HG02610 (cell line): ENCODE results near the gene RFTN1.

Source experiments
- ATAC-seq: cut with Tn5 transposase; IDR thresholded peaks from one replicate; pipeline ENCODE4 v1.9.1; 2021; ENCODE audit warnings: mild to moderate bottlenecking, moderate library complexity; ENCODE audit not compliant: unreplicated experiment

The RFTN1 gene

DNA sequence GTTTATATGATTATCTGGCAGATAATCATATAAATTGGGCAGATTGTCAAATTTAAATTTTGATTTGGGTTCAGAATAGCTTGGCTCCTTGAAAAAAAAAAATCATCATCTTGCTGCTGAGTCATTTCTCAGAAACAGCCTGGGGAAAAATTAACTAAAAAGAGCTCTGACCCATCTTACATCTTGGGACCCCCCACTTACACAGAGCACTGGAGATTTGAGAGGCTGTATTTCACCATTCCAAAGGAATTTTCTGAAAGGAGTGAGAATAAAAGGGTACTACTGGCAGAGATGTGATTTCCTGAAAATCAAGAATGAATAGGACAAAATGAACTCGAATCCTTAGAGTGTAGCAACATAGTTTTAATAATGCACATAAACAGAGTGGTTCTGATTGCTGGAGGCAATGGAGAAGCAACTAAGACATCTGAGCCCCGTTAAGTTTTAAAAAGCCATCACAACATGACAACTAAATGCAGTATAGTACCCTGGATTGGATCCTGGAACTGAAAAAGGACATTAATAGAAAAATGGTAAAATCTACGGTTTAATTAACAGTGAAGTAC, 97.5 kb downstream of the RFTN1 start:
- ATAC-seq = no peak

GRCh38 chr3:16413321-16413720, 100.2 kb downstream of the RFTN1 start:
- no peak for ATAC-seq

DNA sequence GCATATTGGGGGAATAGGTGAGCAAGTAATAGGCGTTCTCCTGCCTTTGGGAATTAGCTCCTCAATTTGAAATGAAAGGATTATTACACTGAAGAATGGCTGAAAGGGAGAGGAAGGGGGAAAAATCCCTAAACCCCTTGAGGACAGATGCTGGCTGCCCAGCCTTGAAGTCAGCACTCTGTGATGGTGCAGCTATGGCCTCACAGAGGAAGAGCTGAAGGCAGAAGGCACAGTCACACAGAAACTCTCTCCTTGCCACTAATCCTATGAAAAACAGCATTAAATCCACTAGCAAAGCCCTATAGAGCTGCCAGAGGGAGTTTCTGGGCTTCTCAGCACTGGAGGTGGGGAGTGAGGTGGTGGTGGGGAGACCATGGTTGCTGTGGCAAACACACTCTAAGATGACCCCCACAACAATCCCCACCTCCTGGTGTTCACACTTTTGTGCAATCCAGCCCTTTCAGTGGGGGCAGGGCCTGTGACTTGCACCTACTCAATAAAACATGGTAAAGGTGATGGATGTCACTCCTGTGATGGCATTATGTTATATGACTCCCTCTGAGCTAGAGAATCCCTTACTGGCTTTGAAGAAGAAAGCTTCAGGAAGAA, 101.2 kb downstream of the RFTN1 start:
- peak; percentile 51 for ATAC-seq

DNA sequence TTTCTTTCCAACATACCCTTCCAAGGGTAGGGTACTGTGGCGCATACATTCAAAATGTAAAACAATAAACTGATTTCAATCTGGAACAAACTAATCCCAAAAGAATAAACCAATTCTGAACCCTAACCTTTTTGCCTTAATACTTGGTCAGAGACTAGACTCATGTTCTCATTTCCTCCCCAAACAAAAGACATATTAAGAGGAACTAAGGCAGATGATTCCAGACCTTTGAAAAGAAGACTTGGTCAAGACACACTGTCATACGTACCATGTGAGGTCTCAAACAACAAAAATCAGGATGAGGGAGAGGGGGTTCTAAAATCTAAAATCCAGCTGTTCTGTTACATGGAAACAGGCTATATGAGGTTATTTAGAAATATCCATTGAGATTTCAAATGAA, 102.1 kb downstream of the RFTN1 start:
- ATAC-seq = no peak

DNA sequence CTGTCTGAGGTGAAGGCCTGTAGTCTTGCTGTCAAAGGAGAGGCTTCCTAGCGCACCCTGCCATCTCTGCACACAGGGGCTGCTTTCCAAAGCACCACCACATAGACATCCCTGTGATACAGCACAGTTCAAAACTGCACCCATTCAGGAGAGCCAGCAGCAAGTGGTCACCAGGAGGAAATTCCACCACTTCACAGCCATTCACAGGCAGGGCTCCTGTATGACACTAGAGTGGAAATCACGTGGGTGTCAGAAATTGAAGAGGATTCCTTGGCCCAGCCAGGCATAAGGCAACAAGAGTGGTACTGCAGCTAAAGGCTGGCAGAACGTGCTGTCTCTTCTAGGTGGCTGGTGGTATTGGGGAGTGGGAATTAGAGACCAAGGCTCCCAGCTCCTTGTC, 102.8 kb downstream of the RFTN1 start:
- ATAC-seq = no peak

DNA sequence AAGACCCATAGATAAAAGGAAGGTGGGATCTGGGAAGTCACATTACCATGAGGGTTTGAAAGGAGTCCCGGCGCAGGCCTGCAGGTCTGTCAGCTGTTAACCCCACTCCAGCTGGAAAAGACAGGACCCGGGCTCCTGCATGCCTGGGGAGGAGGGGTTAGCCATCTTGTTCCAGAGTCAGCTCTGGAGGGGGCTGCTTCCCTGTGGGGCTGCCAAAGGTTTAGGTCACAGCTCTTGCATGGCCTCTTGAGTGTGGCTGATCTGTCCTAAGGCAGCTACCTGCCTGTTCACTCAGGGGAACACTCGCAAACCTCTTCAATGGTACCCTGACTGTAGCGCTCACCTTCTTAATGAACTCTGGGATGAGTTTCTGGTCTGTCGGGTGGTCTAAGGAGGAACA, 104.5 kb downstream of the RFTN1 start:
- no peak for ATAC-seq

DNA sequence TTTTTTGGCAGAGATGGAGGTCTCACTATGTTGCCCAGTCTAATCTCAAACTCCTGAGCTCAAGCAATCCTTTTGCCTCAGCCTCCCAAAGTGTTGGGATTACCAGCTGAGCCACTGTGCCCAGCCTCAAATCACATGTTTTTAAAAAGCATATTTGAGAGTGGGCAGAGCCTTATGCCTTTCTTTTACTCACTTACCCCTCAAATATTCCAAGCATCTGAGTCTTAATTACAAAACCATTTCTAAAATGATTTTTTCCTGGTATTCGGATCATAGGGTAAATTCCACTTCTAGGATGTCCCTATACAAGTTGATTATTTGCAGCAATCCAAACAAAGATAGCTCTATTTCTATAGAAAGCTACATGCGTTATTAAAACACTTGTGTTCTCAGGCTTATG, 106.1 kb downstream of the RFTN1 start:
- ATAC-seq = no peak

DNA sequence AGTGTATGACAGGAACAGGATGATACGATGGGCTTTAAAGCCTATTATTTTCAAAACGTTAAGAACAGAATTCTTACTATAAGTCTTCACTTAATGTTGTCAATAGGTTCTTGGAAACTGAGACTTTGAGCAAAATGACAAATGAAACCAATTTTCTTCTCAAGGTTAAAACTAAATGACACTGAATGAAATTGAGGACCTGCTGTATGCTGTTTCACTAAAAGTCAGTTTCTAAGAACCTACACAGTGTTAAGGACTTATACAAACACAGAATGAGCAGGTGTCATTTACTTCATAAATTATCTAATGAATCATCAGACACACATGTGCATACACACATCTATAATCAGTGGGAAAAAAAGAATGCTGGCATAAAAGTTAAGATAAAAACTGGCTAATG, 106.9 kb downstream of the RFTN1 start:
- ATAC-seq = no peak

DNA sequence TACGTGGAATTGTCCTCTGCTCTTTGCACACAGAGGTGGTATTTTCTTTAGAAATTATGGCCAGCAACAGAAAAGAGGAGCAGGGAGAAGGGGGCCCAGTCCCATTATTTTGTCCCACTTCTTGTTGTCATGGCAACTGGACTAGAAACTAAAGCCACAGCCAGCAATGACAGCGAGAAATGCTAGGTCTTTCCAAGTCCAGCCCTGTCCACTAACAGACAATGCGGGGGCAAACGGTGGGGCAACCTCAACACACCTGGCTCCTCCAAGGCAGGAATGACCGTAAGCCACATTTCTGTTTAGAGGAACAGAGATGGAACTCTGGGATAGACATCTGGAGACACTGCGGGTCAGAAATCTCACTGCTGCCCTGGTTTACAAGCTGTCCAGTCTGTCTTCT, 107.3 kb downstream of the RFTN1 start:
- no peak for ATAC-seq

DNA sequence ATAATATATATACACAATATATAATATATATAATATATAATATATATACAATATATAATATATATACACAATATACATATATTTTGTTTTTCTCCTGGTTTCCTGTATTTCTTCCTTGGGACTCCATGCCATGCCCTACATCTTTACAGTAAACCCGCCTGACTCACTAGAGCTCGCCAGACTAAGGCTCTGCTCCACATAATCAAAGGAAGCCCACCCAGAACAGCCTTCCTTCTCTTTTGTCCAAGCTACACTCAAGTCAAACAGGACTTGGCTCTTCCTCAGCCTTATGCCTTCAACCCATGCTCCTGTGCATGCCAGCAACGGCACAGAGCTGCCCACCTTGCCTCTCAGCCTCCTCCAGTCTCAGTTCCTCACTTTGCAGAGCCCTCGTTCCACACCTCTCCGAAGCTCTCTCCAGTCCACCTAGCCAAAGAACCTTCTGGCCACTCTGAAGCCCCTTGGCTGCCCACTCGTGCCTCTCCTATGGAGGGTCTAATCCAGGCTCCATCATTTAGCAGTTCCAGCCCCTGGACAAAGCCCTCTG, 109.1 kb downstream of the RFTN1 start:
- no peak for ATAC-seq

- no peak for ATAC-seq
Measured at GRCh38 chr3:16402451-16402850, 111.0 kb downstream of the RFTN1 start.

- no peak for ATAC-seq
Measured at GRCh38 chr3:16401273-16401672, 112.2 kb downstream of the RFTN1 start.

DNA sequence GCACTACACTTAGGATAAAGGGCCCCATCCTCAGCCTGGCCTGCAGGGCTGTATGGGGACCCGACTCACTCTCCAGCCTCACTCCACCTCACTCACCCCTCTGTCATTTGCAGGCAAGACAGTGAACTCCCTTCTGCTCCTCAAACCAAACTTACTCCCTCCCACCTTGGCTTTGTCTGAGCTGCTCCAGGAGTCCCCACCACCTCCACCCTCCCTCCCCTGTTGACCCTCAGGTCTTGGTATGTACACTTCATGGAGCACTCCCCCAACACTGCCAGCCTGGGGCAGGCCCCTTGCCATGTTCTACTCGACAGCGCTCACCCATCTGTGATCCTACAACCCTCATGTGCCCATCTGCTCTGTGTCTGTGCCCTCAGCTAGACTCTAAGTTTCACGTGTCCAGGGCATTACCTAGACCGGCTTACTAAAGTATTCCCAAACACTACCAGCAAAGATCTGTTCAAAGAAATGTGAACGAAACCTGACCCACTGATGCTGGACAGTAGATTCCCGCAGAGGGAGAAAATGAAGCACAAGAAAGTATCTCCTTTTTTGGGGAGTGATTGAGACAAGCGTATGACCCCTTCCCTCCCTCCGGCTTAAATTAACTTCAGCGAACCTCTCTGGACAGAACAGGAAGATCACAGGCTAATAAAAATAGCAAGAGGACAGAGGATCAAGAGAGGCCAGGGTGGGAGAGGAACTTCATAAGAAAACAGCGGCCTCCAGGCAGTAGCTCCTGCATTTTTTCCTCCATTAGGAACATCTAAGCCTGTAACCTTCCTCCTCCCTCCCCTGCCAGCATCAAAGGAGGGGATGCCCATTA, 113.2 kb downstream of the RFTN1 start:
- ATAC-seq = no peak

DNA sequence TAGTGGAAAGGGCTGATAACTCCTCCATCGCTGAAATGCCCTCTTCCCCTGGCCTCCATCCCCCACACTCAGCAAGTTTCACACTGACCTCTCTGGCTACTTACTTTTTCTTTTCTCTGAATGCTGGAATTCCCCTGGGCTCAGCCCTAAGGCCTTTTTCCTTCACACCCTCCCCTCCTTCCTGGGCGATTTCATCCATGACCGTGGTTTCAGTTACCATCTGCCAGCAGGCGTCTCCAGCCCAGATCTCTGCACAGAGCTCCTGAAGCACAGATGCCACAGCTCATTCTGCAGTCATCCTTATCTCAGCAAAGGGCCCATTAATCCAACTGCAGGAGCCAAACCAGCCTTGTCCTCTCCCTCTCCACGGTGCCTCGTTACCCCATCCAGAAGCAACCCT, 114.0 kb downstream of the RFTN1 start:
- ATAC-seq = peak; percentile 58

GRCh38 chr3:16398648-16399047, 114.9 kb downstream of the RFTN1 start:
- ATAC-seq = no peak

- ATAC-seq = no peak
Measured at GRCh38 chr3:16396202-16396601, 117.3 kb downstream of the RFTN1 start.

GRCh38 chr3:16395212-16395611, 118.3 kb downstream of the RFTN1 start:
- ATAC-seq = no peak

DNA sequence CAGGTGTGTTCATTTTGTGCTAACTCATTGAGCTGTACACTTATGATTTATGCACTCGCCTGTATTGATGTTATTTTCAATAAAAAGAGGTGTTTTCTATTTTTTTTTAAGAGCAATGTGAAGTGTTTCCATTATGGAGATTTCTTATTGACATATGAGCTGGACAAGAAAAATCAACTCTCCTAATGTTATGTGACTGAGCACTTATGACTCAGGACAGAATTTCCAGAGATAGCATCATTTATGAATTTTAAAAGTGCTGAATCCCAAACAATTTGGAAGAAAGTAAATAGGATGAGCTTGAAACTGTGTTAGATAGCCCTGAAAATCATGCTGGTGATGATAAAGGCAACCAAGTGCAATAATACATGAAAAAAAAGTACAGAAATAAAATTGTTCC, 118.9 kb downstream of the RFTN1 start:
- no peak for ATAC-seq

DNA sequence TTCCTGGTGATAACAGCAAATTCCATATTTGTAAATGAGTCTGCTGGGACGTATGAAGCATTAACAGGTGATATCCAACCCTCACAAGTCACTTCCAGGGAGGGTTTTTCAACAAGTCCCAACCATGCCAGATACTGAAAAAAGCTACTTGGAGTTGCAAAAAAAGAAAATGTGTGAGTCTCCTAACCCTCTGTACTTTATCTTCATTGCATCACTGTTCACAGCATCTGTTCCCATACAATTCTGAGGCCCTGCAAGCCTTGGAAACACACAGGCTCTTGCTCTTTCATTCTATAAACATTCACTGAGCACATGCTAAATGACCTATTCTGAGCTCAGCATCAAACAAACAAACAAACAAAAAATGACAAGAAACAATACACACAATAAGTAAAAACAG, 120.8 kb downstream of the RFTN1 start:
- no peak for ATAC-seq

- no peak for ATAC-seq
Measured at GRCh38 chr3:16392065-16392464, 121.4 kb downstream of the RFTN1 start.

- ATAC-seq = no peak
Measured at GRCh38 chr3:16390581-16390980, 122.9 kb downstream of the RFTN1 start.

GRCh38 chr3:16388850-16389441, 124.6 kb downstream of the RFTN1 start:
- ATAC-seq = no peak
